GM12873 (cell line): Measurements from ENCODE around the gene CAPN11.

Experiments used
- TF ChIP-seq, protein P1 (sequence below): IDR thresholded peaks from 2 replicates; pipeline ENCODE4 v1.5.1; 2012; ENCODE audit warnings: low read depth, mild to moderate bottlenecking, moderate library complexity, low read length, control low read depth; ENCODE audit not compliant: insufficient read depth; ENCODE audit errors: missing control alignments

The CAPN11 gene

DNA sequence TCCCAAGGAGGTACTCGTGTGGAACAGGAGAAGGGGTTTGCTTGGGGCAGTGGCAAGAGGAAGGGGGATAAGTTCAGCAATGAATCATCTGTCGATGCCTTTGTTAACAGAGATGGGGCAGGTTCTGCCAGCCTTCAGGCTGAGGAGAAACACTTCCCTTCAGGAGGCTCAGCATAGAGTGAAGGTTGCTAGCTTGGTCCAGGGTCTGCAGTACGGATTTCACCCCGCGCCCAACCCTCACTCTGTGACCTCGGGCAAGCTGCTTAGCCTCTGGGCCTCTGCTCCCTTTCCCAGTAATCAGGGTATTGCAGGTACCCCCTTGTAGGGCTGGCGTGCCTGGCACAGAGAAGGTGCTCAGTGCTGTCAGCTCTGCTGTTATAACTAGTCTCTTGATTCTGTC, 7.5 kb downstream of the CAPN11 start:
- TF ChIP-seq, protein P1, sequence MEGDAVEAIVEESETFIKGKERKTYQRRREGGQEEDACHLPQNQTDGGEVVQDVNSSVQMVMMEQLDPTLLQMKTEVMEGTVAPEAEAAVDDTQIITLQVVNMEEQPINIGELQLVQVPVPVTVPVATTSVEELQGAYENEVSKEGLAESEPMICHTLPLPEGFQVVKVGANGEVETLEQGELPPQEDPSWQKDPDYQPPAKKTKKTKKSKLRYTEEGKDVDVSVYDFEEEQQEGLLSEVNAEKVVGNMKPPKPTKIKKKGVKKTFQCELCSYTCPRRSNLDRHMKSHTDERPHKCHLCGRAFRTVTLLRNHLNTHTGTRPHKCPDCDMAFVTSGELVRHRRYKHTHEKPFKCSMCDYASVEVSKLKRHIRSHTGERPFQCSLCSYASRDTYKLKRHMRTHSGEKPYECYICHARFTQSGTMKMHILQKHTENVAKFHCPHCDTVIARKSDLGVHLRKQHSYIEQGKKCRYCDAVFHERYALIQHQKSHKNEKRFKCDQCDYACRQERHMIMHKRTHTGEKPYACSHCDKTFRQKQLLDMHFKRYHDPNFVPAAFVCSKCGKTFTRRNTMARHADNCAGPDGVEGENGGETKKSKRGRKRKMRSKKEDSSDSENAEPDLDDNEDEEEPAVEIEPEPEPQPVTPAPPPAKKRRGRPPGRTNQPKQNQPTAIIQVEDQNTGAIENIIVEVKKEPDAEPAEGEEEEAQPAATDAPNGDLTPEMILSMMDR, result no peak

DNA sequence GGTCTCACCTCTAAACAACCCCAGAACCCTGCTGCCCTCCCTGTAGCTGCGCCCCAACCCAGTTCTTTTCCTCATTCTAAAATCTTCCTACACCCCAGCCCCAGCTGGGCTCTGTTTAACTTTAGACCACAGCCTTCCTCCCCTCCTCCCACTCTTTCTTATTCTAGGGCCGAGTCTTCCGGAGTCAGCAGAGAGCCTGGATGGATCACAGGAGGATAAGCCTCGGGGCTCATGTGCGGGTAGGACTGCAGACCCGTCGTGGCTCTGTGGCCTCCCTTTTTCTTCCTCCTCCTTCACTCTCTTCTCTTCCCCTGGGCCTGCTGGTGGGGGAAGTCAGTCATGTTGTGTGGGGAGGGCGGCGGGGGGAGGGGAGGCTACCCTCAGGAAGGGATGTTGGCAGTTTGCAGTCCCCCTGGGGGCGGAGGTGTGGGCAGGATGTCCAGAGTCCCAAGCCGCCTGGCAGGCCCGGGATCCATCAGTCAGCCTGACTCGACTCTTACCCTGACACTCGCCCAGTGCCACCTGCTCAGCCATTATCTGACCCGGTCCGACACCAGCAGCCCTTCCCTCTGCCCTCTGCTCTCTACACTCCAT, 8.1 kb downstream of the CAPN11 start:
- TF ChIP-seq, protein P1, result no peak

DNA sequence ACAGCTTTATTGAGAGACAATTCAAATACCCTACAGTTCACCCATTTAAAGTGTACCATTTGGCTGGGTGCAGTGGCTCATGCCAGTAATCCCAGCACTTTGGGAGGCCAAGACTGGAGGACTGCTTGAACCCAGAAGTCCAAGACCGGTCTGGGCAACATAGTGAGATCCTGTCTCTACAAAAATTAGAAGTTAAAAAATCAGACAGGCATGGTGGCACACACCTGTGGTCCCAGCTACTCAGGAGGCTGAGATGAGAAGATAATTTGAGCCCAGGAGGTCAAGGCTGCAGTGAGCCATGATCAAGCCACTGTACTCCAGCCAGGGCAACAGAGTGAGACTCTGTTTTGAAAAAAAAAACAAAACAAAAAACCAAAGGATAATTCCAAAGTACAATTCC, 8.9 kb downstream of the CAPN11 start:
- TF ChIP-seq, protein P1, result no peak

DNA sequence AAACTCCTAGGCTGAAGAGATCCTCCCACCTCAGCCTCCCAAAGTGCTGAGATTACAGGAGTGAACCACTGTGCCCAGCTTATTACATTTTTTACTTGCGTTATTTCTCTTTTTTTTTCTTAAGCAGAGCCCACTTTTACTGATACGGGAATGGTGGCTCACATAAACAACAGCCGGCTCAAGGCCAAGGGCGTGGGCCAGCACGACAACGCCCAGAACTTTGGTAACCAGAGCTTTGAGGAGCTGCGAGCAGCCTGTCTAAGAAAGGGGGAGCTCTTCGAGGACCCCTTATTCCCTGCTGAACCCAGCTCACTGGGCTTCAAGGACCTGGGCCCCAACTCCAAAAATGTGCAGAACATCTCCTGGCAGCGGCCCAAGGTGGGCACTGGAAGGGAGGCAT, 10.5 kb downstream of the CAPN11 start:
- TF ChIP-seq, protein P1, result no peak

DNA sequence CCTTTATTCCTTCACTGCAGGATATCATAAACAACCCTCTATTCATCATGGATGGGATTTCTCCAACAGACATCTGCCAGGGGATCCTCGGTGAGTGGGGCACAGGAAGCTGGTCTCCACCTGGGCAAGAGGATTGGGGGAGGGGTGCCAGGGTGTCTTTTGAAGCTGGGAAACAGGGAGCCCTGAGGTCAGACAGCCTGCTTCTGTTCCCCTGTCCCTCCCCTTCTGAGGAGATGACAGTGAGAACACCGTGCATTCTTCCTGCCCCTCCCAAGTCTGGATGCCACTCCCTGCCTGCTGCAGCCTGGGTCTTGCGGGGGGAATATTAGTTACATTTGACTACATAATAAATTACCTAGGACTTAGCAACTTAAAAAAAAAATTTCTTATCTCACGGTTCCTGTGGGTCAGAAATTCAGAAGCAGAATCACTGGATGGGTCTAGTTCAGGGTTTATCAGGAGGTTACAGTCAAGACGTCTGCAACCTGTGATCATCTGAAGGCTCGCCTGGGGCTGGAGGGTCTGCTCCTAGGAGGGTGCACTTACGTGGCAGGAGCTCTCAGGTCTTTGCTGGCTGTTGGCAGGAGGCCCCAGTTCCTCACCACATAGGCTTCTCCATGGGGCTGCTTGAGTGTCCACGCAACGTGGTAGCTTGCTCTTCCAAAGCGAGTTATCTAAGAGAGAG, 11.4 kb downstream of the CAPN11 start:
- TF ChIP-seq, protein P1, result no peak

DNA sequence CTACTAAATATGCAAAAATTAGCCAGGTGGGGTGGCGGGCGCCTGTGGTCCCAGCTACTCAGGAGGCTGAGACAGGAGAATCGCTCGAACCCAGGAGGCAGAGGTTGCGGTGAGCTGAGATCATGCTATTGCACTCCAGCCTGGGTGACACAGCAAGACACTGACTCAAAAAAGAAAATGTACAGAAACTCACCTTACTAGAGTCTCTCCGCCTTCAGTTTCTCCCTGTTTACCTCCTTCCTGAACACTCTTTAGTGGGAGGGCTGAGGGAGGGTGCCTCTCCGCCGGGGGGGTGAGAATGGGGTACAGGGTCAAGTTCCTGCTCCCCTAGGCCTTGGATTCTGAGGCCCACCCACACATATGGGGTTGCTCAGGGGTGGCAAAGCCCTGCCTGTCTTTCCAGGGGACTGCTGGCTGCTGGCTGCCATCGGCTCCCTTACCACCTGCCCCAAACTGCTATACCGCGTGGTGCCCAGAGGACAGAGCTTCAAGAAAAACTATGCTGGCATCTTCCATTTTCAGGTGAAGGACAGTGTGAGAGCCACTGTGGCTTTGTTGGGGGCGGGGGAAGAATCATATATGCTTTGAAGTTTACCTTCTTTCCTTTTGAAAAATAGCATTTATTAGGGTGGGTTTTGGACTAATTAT, 13.4 kb downstream of the CAPN11 start:
- TF ChIP-seq, protein P1, result no peak

DNA sequence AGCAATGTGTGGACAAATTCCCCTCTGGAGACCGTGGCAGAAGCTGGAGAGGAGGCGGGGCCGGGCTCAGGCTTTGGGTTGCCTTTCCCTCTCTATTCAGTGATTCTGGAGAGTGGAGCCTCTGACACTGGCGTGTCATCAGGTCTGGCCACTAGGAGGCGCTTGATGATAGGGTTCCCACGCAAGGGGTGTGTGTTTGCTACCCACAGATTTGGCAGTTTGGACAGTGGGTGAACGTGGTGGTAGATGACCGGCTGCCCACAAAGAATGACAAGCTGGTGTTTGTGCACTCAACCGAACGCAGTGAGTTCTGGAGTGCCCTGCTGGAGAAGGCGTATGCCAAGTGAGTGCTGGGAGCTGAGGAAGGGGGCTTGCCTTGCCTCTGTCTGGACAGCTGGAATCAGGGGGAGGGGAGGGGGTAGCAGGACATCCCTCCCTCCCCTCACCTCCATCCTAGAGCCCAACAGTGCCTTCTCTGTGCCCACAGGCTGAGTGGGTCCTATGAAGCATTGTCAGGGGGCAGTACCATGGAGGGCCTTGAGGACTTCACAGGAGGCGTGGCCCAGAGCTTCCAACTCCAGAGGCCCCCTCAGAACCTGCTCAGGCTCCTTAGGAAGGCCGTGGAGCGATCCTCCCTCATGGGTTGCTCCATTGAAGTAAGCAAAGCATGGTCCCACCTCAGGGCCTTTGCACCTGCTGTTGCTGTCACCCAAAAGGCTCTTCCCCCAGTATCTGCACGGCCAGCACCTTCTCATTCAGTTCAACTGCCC, 14.3 kb downstream of the CAPN11 start:
- TF ChIP-seq, protein P1, result peak; percentile 95
